HG03095 (cell line): Measurements from ENCODE around the gene GALNT16.
A peak's percentile ranks its signal among the peaks of the same experiment; 100 is the strongest.
"Not testable (repeated sequence)": the region's sequence is repeated elsewhere in the genome, so short reads cannot be mapped to it uniquely, and the experiment has no call there.

Experiments
- ATAC-seq: cut with Tn5 transposase; IDR thresholded peaks from one replicate; pipeline ENCODE4 v1.9.1; 2021; ENCODE audit warnings: moderate library complexity; ENCODE audit not compliant: unreplicated experiment

Gene GALNT16

GRCh38 chr14:69358966-69359365 lies 99.0 kb downstream of the GALNT16 start:
- ATAC-seq = no peak

GRCh38 chr14:69360438-69361108 lies 100.6 kb downstream of the GALNT16 start:
- ATAC-seq = no peak

DNA sequence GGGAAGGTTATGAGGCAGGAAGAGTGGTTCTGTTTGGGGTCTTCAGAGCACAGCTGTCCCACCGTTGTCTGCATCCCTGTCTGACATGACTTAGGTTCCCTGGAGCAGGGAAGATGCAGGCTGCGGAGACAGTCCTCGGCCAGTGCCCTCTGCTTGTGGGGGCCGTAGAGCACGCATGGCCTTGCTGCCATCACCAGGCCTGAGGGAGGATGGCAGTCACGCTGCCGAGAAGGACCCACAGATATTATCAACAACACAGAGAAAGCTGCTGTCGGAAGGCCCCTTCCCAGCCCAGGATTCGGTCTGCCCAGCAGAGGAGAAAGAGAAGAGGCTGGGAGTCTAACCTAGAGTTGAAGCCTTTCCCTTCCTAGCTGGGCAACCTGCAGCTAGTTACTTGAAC lies 103.1 kb downstream of the GALNT16 start:
- no peak for ATAC-seq

DNA sequence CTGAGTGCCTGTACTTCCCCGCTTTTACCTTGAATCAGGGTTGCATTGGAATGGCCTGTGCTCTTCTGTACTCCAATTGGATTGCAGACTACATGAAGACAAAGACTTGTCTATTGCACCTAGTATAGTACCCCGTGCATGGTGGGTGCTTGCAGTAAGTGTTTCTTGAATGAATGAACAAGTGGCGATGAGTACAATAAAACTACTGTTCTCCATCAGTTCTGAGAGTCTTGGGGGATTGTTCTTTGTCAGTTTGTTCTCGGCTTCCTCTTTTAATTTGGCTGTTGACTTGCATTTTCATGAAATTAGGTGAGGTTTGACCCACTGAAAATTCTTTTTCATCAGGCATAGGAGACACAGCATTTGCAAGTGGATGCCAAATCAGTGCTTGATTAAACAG lies 104.0 kb downstream of the GALNT16 start:
- ATAC-seq = no peak

DNA sequence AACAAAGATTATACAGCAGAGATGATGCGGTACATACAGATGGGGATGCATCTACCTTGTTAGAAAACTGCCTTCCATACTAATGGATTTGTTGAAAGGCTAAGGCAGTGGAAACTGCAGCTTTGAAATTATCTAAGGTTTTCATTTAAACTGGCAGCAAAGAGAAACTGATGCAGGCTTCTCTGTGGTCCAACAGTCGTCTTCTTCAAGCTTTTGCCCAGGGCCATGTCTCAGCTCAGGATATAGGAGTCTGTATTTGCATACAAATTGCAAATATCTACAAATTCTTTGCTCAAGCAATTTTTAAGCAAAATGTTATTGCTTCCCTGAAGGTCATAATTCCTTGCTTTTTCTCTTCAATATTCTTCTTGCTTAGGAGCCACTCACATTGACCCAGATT lies 104.4 kb downstream of the GALNT16 start:
- ATAC-seq = no peak

GRCh38 chr14:69366069-69366468 lies 106.1 kb downstream of the GALNT16 start:
- no peak for ATAC-seq

DNA sequence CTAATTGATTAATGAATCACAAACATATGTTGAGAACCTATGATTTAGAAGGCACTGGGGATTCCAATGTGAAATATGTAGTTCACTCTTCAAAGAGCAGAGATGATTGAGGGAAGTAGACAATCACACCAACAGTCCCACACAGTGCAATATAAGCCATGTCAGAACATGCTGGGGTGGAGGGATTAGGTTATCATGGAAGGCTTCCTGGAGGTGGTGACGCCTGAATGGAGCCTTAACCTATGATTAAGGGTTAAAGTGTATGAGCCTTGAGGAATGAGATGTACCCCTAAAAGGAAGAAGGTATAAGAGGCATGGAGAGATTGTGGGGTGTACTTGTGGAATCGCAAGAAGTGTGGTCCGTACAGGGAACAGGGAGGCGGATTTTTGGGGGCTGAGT lies 106.8 kb downstream of the GALNT16 start:
- no peak for ATAC-seq

- ATAC-seq = no peak
Measured at GRCh38 chr14:69368381-69368780, 108.4 kb downstream of the GALNT16 start.

- no peak for ATAC-seq
Measured at GRCh38 chr14:69370061-69370460, 110.1 kb downstream of the GALNT16 start.

GRCh38 chr14:69372146-69372545 lies 112.2 kb downstream of the GALNT16 start:
- no peak for ATAC-seq

DNA sequence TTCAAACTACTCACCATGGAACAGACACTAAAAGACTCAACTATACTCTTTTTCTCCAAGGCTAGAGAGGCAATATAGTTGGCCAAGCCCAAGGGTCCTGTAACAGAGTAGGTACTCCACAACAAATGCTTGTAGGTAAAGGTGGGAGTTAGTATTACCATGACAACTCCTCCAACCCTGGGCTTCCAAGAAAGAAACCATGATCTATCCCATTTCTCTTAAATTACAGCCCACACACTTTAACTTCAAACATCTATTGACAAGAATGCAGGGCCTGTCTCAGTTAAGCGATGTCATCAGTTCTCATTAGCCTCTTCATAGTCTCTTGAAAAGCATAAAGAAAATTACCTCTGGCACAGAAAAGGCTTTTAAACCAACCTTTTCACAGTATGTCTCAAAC lies 113.1 kb downstream of the GALNT16 start:
- no peak for ATAC-seq

DNA sequence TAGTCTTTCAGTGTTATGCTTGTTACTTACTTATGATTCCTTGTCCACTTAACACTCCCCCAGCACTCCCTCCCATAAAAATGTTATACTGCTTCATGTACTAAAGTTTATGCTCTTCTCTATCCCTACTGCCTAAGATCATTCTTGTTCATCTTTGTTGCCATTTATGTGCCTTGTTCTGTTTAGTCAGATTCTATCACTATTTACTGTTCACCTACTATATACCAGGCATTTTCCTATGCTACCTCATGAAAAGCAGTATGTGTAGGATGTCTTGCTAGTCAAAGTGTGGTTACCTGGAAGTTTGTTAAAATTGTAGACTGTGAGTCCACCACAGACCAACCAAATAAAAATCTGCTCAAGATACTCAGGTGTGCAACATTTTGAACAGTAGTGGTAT lies 114.3 kb downstream of the GALNT16 start:
- no peak for ATAC-seq

- no peak for ATAC-seq
Measured at GRCh38 chr14:69375182-69375581, 115.2 kb downstream of the GALNT16 start.

DNA sequence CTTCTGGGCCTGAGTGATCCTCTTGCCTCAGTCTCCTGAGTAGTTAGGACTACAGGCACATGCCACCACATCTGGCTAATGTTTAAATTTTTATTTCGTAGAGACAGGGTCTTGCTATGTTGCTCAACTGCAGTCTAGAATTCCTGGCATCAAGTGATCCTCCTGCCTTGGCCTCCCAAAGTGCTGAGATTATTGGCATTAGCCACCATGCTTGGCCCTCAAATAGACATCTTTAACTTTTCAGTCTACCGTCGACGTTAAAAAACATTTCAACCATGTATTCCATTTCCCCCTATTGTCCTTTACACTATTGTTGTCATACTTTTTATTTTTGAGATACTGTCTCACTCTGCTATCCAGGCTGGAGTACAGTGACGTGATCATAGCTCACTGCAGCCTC lies 115.8 kb downstream of the GALNT16 start:
- ATAC-seq = no peak

GRCh38 chr14:69376439-69376838 lies 116.5 kb downstream of the GALNT16 start:
- ATAC-seq = no peak

DNA sequence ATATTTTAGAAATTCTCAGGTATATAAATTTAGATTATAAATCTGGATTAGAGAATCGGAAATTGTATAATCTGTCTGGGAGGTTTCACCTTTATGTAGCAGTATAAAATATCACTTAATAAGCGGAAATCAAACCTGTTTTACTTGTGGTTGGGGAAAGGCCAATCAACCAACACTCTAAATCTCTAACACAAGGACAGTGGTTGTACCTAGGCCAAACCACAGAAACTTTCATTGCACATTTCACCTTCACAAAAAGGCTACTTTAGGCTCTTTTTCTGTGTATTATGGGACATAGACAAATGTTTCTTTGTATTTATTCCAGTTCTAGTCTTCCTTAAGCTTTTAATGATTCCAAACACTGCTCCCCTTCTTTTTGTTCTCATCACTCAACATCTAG lies 118.3 kb downstream of the GALNT16 start:
- no peak for ATAC-seq

- ATAC-seq = no peak
Measured at GRCh38 chr14:69387311-69387710, 127.4 kb downstream of the GALNT16 start.

DNA sequence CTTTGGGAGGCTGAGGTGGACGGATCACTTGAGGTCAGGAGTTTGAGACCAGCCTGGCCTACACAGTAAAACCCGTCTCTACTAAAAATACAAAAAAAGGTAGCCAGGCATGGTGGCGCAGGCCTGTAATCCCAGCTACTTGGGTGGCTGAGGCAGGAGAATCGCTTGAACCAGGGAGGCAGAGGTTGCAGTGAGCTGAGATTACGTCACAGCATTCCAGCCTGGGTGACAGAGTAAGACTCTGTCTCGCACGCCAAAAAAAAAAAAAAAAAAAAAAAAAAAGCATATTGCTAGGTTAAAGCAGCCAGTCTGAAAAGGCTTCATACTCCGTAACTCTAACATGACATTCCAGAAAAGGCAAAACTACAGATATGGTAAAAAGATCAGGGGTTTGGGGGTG lies 131.4 kb downstream of the GALNT16 start:
- not testable (repeated sequence) for ATAC-seq

DNA sequence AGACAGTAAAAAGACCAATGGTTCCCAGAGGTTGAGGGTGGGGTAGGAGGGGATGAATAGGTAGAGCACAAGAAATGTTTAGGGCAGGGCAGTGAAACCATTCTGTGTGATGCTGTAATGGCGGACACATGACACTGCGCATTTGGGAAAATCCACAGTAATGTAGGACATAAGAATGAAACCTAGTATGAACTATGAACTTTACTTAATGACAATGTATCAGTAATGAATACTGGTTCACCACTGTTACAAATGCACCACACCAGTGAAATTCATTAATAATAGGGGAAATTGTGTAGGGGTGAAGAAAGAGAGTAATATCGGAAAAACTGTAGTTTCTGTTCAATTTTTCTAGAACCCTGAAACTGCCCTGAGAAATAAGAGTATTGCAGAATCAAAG lies 132.5 kb downstream of the GALNT16 start:
- no peak for ATAC-seq

- no peak for ATAC-seq
Measured at GRCh38 chr14:69395929-69396328, 136.0 kb downstream of the GALNT16 start.

GRCh38 chr14:69398053-69398817 lies 138.3 kb downstream of the GALNT16 start, which contains the start of the genes ERH and SLC39A9:
Gene ERH, minus strand, starts transcription at chr14:69398299. Its CDS starts 66 bp downstream, at chr14:69398233.
Gene SLC39A9, plus strand, starts transcription at chr14:69398692. Its CDS starts 678 bp downstream, at chr14:69399370.
- ATAC-seq = peak; percentile 86

DNA sequence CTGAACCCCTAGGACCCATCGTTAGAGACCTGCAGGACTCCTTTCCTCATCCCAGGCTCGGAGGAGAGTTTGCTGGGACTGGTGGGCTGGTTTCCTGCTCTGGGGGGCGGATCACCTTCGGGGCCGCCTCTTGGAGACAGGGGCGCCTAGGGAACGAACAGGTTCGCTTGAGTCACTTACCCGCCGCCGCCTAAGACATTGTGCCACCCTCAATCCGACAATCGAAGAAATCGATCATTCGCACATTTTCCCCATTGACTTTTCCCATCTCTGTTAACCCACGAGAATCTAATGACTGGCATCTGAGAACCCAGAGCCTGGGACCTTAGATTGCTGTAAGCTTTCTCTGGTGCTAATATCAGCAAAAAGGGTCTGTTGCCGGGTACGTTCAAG lies 138.9 kb downstream of the GALNT16 start:
- ATAC-seq = peak; percentile 5
